Neural progenitor cell (in vitro differentiated cells): ENCODE data around the gene MOB2. TPM values are rescaled to one million over a fixed set of nuclear protein-coding genes. Genes with fewer than 3 reads are reported as not detected.

ENCODE experiments used
- DNase-seq: peaks from one replicate; pipeline ENCODE4 v3.0.0-alpha.2; 2016; ENCODE audit warnings: low spot score
- H2AFZ ChIP-seq: fragments of 200-600 bp; sonication (generic); replicated peaks from 2 replicates; pipeline ENCODE4 v1.6.1; 2016; ENCODE audit warnings: antibody characterized with exemption
- H3F3A ChIP-seq: fragments of 200-600 bp; sonication (generic); 2 replicates; pipeline ENCODE4 v1.6.1; 2016; ENCODE audit warnings: antibody characterized with exemption, low read depth
- H3K27ac ChIP-seq: fragments of 200-600 bp; sonication (generic); 2 replicates; pipeline ENCODE4 v1.5.1; 2016; ENCODE audit warnings: mild to moderate bottlenecking
- H3K27me3 ChIP-seq: fragments of 200-600 bp; sonication (generic); 2 replicates; pipeline ENCODE4 v1.6.1; 2016; ENCODE audit warnings: mild to moderate bottlenecking, moderate library complexity
- H3K36me3 ChIP-seq: fragments of 200-600 bp; sonication (generic); 2 replicates; pipeline ENCODE4 v1.5.1; 2016
- H3K4me1 ChIP-seq: fragments of 200-600 bp; sonication (generic); 2 replicates; pipeline ENCODE4 v1.6.1; 2016; ENCODE audit warnings: mixed run types
- H3K4me2 ChIP-seq: fragments of 200-600 bp; sonication (generic); 2 replicates; pipeline ENCODE4 v1.6.1; 2016
- H3K4me3 ChIP-seq: fragments of 200-600 bp; sonication (generic); 2 replicates; pipeline ENCODE4 v1.5.1; 2016
- H3K79me2 ChIP-seq: fragments of 200-600 bp; sonication (generic); 2 replicates; pipeline ENCODE4 v1.6.1; 2016; ENCODE audit warnings: low read depth
- H3K9ac ChIP-seq: fragments of 200-600 bp; sonication (generic); 2 replicates; pipeline ENCODE4 v1.6.1; 2016
- H3K9me3 ChIP-seq: fragments of 200-600 bp; sonication (generic); 2 replicates; pipeline ENCODE4 v1.5.1; 2016; ENCODE audit warnings: low read depth
- H4K20me1 ChIP-seq: fragments of 200-600 bp; sonication (generic); 2 replicates; pipeline ENCODE4 v1.6.1; 2016; ENCODE audit warnings: low read depth
- H3K27ac Mint-ChIP-seq: 3 replicates; pipeline ENCODE4 v1.8.0; 2021; ENCODE audit warnings: mixed read lengths
- H3K27me3 Mint-ChIP-seq: 2 replicates; pipeline ENCODE4 v1.8.0; 2022; ENCODE audit warnings: low read depth, mild to moderate bottlenecking, inconsistent platforms, moderate library complexity, mixed read lengths; ENCODE audit not compliant: insufficient read depth
- H3K36me3 Mint-ChIP-seq: 3 replicates; pipeline ENCODE4 v1.8.0; 2021; ENCODE audit warnings: mixed read lengths
- H3K4me1 Mint-ChIP-seq: 3 replicates; pipeline ENCODE4 v1.8.0; 2021; ENCODE audit warnings: mixed read lengths
- H3K4me3 Mint-ChIP-seq: 3 replicates; pipeline ENCODE4 v1.8.0; 2021; ENCODE audit warnings: mild to moderate bottlenecking, moderate library complexity, mixed read lengths
- H3K9me3 Mint-ChIP-seq: 3 replicates; pipeline ENCODE4 v1.8.0; 2020; ENCODE audit warnings: mixed read lengths
- CTCF ChIP-seq: fragments of 200-600 bp; sonication (generic); IDR thresholded peaks from 2 replicates; pipeline ENCODE4 v1.5.1; 2017; ENCODE audit warnings: antibody characterized with exemption, mild to moderate bottlenecking
- EZH2 ChIP-seq: fragments of 200-600 bp; sonication (generic); IDR thresholded peaks from 2 replicates; pipeline ENCODE4 v1.6.1; 2017; ENCODE audit warnings: antibody characterized with exemption, mild to moderate bottlenecking, moderate library complexity
- EZH2phosphoT487 ChIP-seq: fragments of 200-600 bp; sonication (generic); IDR thresholded peaks from 2 replicates; pipeline ENCODE4 v1.6.1; 2017; ENCODE audit warnings: antibody characterized with exemption
- total RNA-seq: library from RNA; depleted of rRNA; stranded (reverse); fragments of >200 nt; gene quantifications from 2 replicates; pipeline ENCODE4 v1.2.3, GENCODE V29; 2015; ENCODE audit warnings: low replicate concordance

MOB2 gene
- total RNA-seq, 1 donor from 2014 or later = 8.0 TPM

GRCh38 chr11:1457856-1458255 is 28.7 kb downstream of the MOB2 start:
- H3K9me3 Mint-ChIP-seq = no peaks in the 10 kb centered on the region
- no peak overlapping the region for H3K27ac Mint-ChIP-seq
- Histone ChIP-seq H2AFZ (no peak overlapping the region), H3K27ac (no peak overlapping the region), H3K9me3 (no peaks in the 10 kb centered on the region), H3K4me2 (no peak overlapping the region), H3K79me2 (no peaks in the 10 kb centered on the region), H3K9ac (no peak overlapping the region), H3K27me3 (no peaks in the 10 kb centered on the region), H3K36me3 (no peaks in the 10 kb centered on the region), H3K4me1 (peaks cover 10% of the 10 kb centered on the region), H4K20me1 (peaks cover 7% of the 10 kb centered on the region), H3F3A (no peaks in the 10 kb centered on the region), H3K4me3 (no peak overlapping the region)
- H3K27me3 Mint-ChIP-seq = peaks cover 4% of the 10 kb centered on the region
- H3K36me3 Mint-ChIP-seq = peaks cover 2% of the 10 kb centered on the region
- no peak overlapping the region for H3K4me3 Mint-ChIP-seq
- H3K4me1 Mint-ChIP-seq = peaks cover 12% of the 10 kb centered on the region
- no peak for DNase-seq
- no peak for TF ChIP-seq EZH2
- TF ChIP-seq CTCF = no peak
- no peak for TF ChIP-seq EZH2phosphoT487

- Histone ChIP-seq H3K9ac (no peak overlapping the region), H3K27me3 (no peaks in the 10 kb centered on the region), H2AFZ (no peak overlapping the region), H3K27ac (no peak overlapping the region), H3K4me1 (peaks cover 10% of the 10 kb centered on the region), H3K9me3 (no peaks in the 10 kb centered on the region), H4K20me1 (peaks cover 10% of the 10 kb centered on the region), H3K4me2 (no peak overlapping the region), H3K36me3 (no peaks in the 10 kb centered on the region), H3K4me3 (no peak overlapping the region), H3K79me2 (no peaks in the 10 kb centered on the region), H3F3A (no peaks in the 10 kb centered on the region)
- no peak overlapping the region for H3K4me3 Mint-ChIP-seq
- no peak overlapping the region for H3K27ac Mint-ChIP-seq
- H3K36me3 Mint-ChIP-seq = peaks cover 1% of the 10 kb centered on the region
- no peak for TF ChIP-seq CTCF
- no peak for TF ChIP-seq EZH2
- TF ChIP-seq EZH2phosphoT487 = no peak
- no peak for DNase-seq
- peaks cover 10% of the 10 kb centered on the region for H3K4me1 Mint-ChIP-seq
- no peaks in the 10 kb centered on the region for H3K9me3 Mint-ChIP-seq
- H3K27me3 Mint-ChIP-seq = peaks cover 4% of the 10 kb centered on the region
These were observed 29.3 kb downstream of the MOB2 start for GRCh38 chr11:1457326-1457680.

DNA sequence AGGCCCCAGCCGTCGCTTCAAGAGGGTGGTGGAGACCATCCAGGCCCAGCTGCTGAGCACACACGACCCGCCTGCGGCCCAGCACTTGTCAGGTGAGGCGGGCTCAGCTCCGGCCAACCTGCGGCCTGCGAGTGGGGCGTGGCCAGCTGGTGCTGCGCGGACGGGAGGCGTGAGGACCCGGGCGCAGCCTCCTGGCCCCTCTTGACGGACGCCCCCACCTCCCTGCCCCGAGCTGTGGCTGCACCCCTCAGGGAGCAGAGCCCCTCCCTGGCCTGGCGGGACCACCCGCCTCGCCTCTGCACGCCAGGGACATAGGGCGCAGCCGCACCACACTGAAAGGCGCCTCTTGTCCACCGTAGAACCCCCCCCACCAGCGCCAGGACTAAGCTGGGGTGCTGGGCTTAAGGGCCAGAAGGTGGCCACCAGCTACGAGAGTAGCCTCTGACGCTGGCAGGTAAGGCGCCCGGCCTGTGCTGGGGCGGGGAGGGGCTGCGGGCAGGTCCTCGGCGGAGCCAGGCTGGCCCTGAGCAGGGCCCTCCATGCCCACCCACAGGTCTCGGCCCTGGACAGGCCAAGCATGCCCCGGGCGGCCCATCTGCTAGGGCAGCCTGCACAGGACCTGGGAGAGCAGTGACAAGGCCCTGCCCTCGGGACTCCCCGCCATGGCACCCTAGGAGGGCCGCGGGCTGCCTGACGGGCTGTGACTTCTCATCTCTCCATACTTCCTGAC is 29.8 kb downstream of the MOB2 start:
- no peak overlapping the region for H3K27ac ChIP-seq
- Mint-ChIP-seq H3K4me1 (peaks cover 8% of the 10 kb centered on the region), H3K27me3 (peaks cover 4% of the 10 kb centered on the region), H3K9me3 (no peaks in the 10 kb centered on the region), H3K36me3 (no peaks in the 10 kb centered on the region), H3K4me3 (no peak overlapping the region), H3K27ac (no peak overlapping the region)
- H3K4me2 ChIP-seq = no peak overlapping the region
- no peak overlapping the region for H2AFZ ChIP-seq
- H3K4me1 ChIP-seq = peaks cover 10% of the 10 kb centered on the region
- no peak for DNase-seq
- TF ChIP-seq EZH2phosphoT487 (no peak), EZH2 (no peak), CTCF (no peak)
- H3K4me3 ChIP-seq = no peak overlapping the region
- H3K9ac ChIP-seq = no peak overlapping the region
- H3K36me3 ChIP-seq = no peaks in the 10 kb centered on the region
- peaks cover 11% of the 10 kb centered on the region for H4K20me1 ChIP-seq
- no peaks in the 10 kb centered on the region for H3F3A ChIP-seq
- H3K9me3 ChIP-seq = no peaks in the 10 kb centered on the region
- H3K79me2 ChIP-seq = no peaks in the 10 kb centered on the region
- no peaks in the 10 kb centered on the region for H3K27me3 ChIP-seq
